ENCODE results near the gene STARD3.

GRCh38 chr17:39678340-39679116 is 41.6 kb downstream of the STARD3 start:
- TF ChIP-seq, protein P1, sequence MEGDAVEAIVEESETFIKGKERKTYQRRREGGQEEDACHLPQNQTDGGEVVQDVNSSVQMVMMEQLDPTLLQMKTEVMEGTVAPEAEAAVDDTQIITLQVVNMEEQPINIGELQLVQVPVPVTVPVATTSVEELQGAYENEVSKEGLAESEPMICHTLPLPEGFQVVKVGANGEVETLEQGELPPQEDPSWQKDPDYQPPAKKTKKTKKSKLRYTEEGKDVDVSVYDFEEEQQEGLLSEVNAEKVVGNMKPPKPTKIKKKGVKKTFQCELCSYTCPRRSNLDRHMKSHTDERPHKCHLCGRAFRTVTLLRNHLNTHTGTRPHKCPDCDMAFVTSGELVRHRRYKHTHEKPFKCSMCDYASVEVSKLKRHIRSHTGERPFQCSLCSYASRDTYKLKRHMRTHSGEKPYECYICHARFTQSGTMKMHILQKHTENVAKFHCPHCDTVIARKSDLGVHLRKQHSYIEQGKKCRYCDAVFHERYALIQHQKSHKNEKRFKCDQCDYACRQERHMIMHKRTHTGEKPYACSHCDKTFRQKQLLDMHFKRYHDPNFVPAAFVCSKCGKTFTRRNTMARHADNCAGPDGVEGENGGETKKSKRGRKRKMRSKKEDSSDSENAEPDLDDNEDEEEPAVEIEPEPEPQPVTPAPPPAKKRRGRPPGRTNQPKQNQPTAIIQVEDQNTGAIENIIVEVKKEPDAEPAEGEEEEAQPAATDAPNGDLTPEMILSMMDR (IDR thresholded peaks at IDR 0.05; ENCODE audit: extremely low read depth in 1 of 2, insufficient read depth in 1 of 2, low read depth in 1 of 2, low read length in 2 of 2): no peak
- TF ChIP-seq POLR2AphosphoS5 (IDR thresholded peaks at IDR 0.05; ENCODE audit: insufficient read depth, low read depth, low read length): no peak
- no peak for TF ChIP-seq POLR2A (IDR thresholded peaks at IDR 0.05; ENCODE audit: low read depth, low read length)
- no peak for TF ChIP-seq EZH2 (IDR thresholded peaks at IDR 0.05; ENCODE audit: borderline replicate concordance, low read depth, low read length, severe bottlenecking)
- no peak for TF ChIP-seq GATA2 (IDR thresholded peaks at IDR 0.05; ENCODE audit: insufficient read depth, insufficient read length, low read depth, low read length)
- no peak for TF ChIP-seq MAX (IDR thresholded peaks at IDR 0.05; ENCODE audit: insufficient read depth, insufficient read length)
- TF ChIP-seq MYC (IDR thresholded peaks at IDR 0.05; ENCODE audit: low read depth, low read length): no peak
- no peak for TF ChIP-seq FOS (IDR thresholded peaks at IDR 0.05; ENCODE audit: borderline replicate concordance, insufficient read depth, low read length)
- TF ChIP-seq JUN (IDR thresholded peaks at IDR 0.05; ENCODE audit: borderline replicate concordance, insufficient read depth, insufficient read length, low read depth): no peak

Data from endothelial cell of umbilical vein (primary cell).